ENCODE results near the gene FRA10AC1. TPM values are rescaled to one million over a fixed set of nuclear protein-coding genes. Genes with fewer than 3 reads are reported as not detected.

FRA10AC1 gene
- total and polyA plus RNA-seq, 2 of the 4 experiments (the other 2 are of a cell fraction) = 1.6 to 4.9 TPM

DNA sequence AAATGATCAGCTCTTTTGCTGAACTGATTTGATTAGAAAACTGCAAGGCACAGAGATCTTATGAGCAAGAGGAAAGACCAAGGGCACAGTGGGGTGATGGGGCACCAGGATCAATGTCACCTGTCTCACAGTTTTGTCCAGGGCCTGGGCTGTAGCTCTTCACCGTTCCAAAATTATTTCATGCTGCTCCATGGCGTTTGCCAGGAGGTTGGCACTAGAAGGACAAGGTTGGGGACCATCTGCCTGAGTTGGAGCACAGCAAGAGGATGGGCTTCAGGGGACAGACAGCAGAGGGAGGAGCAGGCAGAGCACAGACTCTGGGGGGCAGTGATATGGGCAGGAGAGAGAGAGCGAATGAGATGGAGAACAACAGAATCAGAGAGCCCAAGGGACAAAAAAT, 17.5 kb upstream of the FRA10AC1 start:
- no peak overlapping the region for H3K4me3 ChIP-seq (ENCODE audit: insufficient read depth, low read depth, low read length)
- H2BK20ac ChIP-seq (ENCODE audit: low read depth, low read length) = no peak overlapping the region
- no TSS peak for BruUV-seq (replicated peaks)
- no peak for ATAC-seq (ENCODE audit: low read depth)
- H4K8ac ChIP-seq (ENCODE audit: low read depth in 2 of 2, low read length in 2 of 2) = no peak overlapping the region
- H2BK5ac ChIP-seq (ENCODE audit: low read depth, low read length, poor library complexity, severe bottlenecking) = no peak overlapping the region
- no peak overlapping the region for H3K9ac ChIP-seq (ENCODE audit: low read depth, low read length)
- H3K14ac ChIP-seq (replicated peaks; ENCODE audit: low read depth, low read length) = no peak overlapping the region
- H3K23ac ChIP-seq (ENCODE audit: low read depth, low read length) = no peak overlapping the region
- no peaks in the 10 kb centered on the region for H3K4me1 ChIP-seq (ENCODE audit: control insufficient read depth, insufficient read depth, low read length)
- H3K18ac ChIP-seq (ENCODE audit: low read depth, low read length) = no peak overlapping the region
- no peaks in the 10 kb centered on the region for H4K20me1 ChIP-seq (ENCODE audit: insufficient read depth, low read length)
- no peak overlapping the region for H2AK5ac ChIP-seq (ENCODE audit: low read depth, low read length)
- ChIA-PET POLR2A (ENCODE audit: unreplicated experiment) (no interaction called here), CTCF (no interaction called here)
- no peaks in the 10 kb centered on the region for H3K9me1 ChIP-seq (ENCODE audit: insufficient read depth, low read length)
- in situ Hi-C loops (cut with MboI; ENCODE audit: low sequenced_read_pairs) = no loop called here
- no peak for DNase-seq
- 10% methylated on average over 2 of the region's 3 CpGs; no CpG with 5 or more reads in 1 of the 2 experiments for WGBS, 2 experiments (ENCODE audit: extremely low coverage in 2 of 2, insufficient read length in 1 of 2)
- no peaks in the 10 kb centered on the region for H3K9me3 ChIP-seq (ENCODE audit: control insufficient read depth, insufficient read depth, low read length)
- H4K5ac ChIP-seq (ENCODE audit: low read depth, low read length) = no peak overlapping the region
- dilution Hi-C loops (cut with HindIII; ENCODE audit: low sequenced_read_pairs, unreplicated experiment) = no loop called here
- no peak overlapping the region for H2AFZ ChIP-seq (replicated peaks; ENCODE audit: low read length, poor library complexity)
- H3K27ac ChIP-seq (ENCODE audit: insufficient read depth, low read length) = no peak overlapping the region
- H2AK9ac ChIP-seq (replicated peaks; ENCODE audit: low read depth, low read length, poor library complexity) = no peak overlapping the region
- no peak overlapping the region for H3K4ac ChIP-seq (ENCODE audit: low read depth, low read length)
- H2BK120ac ChIP-seq (ENCODE audit: low read depth, low read length) = no peak overlapping the region
- H4K91ac ChIP-seq (ENCODE audit: insufficient read depth, low read depth, low read length) = no peak overlapping the region
- no peaks in the 10 kb centered on the region for H3K79me1 ChIP-seq (ENCODE audit: low read depth in 1 of 2, low read length in 2 of 2)
- no peak overlapping the region for H2BK15ac ChIP-seq (ENCODE audit: low read depth, low read length)
- intact Hi-C loops (cut with micrococcal nuclease) = no loop called here
- TF ChIP-seq RAD21 (IDR thresholded peaks at IDR 0.05; ENCODE audit: low read length) (no peak), CHD1 (IDR thresholded peaks at IDR 0.05; ENCODE audit: low read depth, low read length) (no peak), RCOR1 (IDR thresholded peaks at IDR 0.05; ENCODE audit: insufficient replicate concordance, low read length) (no peak), BHLHE40 (IDR thresholded peaks at IDR 0.05; ENCODE audit: low read depth, low read length) (no peak), NFE2L2 (IDR thresholded peaks at IDR 0.05; ENCODE audit: low read depth, low read length) (no peak), POLR2A (IDR thresholded peaks at IDR 0.05; ENCODE audit: low read depth, low read length) (no peak), MAZ (IDR thresholded peaks at IDR 0.05; ENCODE audit: borderline replicate concordance, low read depth, low read length) (no peak), FOS (IDR thresholded peaks at IDR 0.05; ENCODE audit: low read depth, low read length) (no peak), RFX5 (IDR thresholded peaks at IDR 0.05; ENCODE audit: low read depth, low read length) (no peak), CEBPB (IDR thresholded peaks at IDR 0.05; ENCODE audit: low read depth, low read length) (no peak), USF2 (IDR thresholded peaks at IDR 0.05; ENCODE audit: low read depth, low read length) (no peak), MAFK (IDR thresholded peaks at IDR 0.05; ENCODE audit: low read depth, low read length) (no peak), ELK1 (IDR thresholded peaks at IDR 0.05; ENCODE audit: borderline replicate concordance, low read depth, low read length) (no peak)
- TF ChIP-seq, protein P1, sequence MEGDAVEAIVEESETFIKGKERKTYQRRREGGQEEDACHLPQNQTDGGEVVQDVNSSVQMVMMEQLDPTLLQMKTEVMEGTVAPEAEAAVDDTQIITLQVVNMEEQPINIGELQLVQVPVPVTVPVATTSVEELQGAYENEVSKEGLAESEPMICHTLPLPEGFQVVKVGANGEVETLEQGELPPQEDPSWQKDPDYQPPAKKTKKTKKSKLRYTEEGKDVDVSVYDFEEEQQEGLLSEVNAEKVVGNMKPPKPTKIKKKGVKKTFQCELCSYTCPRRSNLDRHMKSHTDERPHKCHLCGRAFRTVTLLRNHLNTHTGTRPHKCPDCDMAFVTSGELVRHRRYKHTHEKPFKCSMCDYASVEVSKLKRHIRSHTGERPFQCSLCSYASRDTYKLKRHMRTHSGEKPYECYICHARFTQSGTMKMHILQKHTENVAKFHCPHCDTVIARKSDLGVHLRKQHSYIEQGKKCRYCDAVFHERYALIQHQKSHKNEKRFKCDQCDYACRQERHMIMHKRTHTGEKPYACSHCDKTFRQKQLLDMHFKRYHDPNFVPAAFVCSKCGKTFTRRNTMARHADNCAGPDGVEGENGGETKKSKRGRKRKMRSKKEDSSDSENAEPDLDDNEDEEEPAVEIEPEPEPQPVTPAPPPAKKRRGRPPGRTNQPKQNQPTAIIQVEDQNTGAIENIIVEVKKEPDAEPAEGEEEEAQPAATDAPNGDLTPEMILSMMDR (conservative IDR thresholded peaks at IDR 0.05; ENCODE audit: low read depth, low read length) = no peak
- no peak overlapping the region for H3K56ac ChIP-seq (ENCODE audit: extremely low read depth, insufficient read depth, low read length)
- no peaks in the 10 kb centered on the region for H3K36me3 ChIP-seq (ENCODE audit: control insufficient read depth, insufficient read depth, low read length)
- H3K27me3 ChIP-seq (ENCODE audit: control insufficient read depth, insufficient read depth, low read length) = peaks cover 6% of the 10 kb centered on the region
- H3K4me2 ChIP-seq (ENCODE audit: low read depth, low read length) = no peak overlapping the region
